ENCODE measurements around the gene FOXRED1.

Gene FOXRED1

DNA sequence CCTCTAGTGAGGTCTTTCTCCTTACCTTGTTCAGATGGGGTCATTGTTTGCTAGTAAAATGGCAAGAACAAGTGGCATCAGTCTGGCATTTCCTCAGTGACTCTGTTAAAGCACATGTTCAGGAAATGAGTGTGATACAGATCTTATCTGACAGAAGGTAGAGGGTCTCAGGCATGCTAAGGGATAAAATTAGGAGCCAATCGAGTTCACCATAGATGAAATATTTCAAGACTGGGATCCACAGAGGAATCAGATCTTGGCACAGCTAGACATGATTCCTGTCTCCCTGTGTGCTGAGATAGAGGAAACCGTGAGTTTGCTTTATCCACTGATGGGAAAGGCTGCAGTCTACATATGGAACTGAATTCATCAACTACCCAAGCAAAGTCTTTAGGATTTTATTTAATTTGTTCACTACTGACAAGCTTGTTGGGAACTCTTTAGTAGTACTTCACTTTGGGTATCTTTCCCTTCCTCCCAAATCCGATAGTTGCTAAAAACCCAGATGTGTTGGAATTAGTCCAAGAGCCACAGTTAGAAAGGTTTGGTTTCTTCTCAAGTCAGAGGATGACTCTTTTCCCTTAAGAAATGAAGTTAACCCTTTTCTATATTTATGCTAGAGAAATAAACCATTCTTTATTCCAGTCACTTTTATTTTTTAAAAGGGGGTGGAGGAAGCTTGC is 39.0 kb upstream of the FOXRED1 start:
- H3K4me1 Mint-ChIP-seq, result peaks cover 20% of the 10 kb centered on the region
- H3K27me3 Mint-ChIP-seq (ENCODE audit: low read depth), result no peaks in the 10 kb centered on the region
- peaks cover 2% of the 10 kb centered on the region for H3K9me3 Mint-ChIP-seq
- no peak for TF ChIP-seq CTCF (IDR thresholded peaks at IDR 0.05; ENCODE audit: unreplicated experiment in 3 of 3)
- no peak overlapping the region for H3K4me3 Mint-ChIP-seq
- peaks cover 6% of the 10 kb centered on the region for H3K36me3 Mint-ChIP-seq (ENCODE audit: low read depth)
- no peak overlapping the region for H3K27ac Mint-ChIP-seq

GRCh38 chr11:126231725-126232459 is 37.1 kb upstream of the FOXRED1 start:
- Mint-ChIP-seq H3K9me3 (peaks cover 2% of the 10 kb centered on the region), H3K27me3 (ENCODE audit: low read depth) (no peaks in the 10 kb centered on the region), H3K4me1 (peaks cover 20% of the 10 kb centered on the region), H3K36me3 (ENCODE audit: low read depth) (peaks cover 19% of the 10 kb centered on the region), H3K27ac (peak overlapping the region in 2 of 3 experiments; percentile 4 to 31), H3K4me3 (no peak overlapping the region)
- no peak for TF ChIP-seq CTCF (IDR thresholded peaks at IDR 0.05; ENCODE audit: unreplicated experiment in 3 of 3)

- H3K9me3 Mint-ChIP-seq, result peaks cover 2% of the 10 kb centered on the region
- H3K27me3 Mint-ChIP-seq (ENCODE audit: low read depth), result no peaks in the 10 kb centered on the region
- TF ChIP-seq CTCF (IDR thresholded peaks at IDR 0.05; ENCODE audit: unreplicated experiment in 3 of 3), result no peak
- no peak overlapping the region for H3K27ac Mint-ChIP-seq
- peaks cover 20% of the 10 kb centered on the region for H3K4me1 Mint-ChIP-seq
- H3K4me3 Mint-ChIP-seq, result no peak overlapping the region
- H3K36me3 Mint-ChIP-seq (ENCODE audit: low read depth), result peaks cover 20% of the 10 kb centered on the region
Measured at GRCh38 chr11:126232683-126233082, 36.3 kb upstream of the FOXRED1 start.

- Mint-ChIP-seq H3K4me3 (no peak overlapping the region), H3K4me1 (peaks cover 20% of the 10 kb centered on the region), H3K36me3 (ENCODE audit: low read depth) (peaks cover 26% of the 10 kb centered on the region), H3K9me3 (peaks cover 2% of the 10 kb centered on the region), H3K27me3 (ENCODE audit: low read depth) (no peaks in the 10 kb centered on the region), H3K27ac (no peak overlapping the region)
- no peak for TF ChIP-seq CTCF (IDR thresholded peaks at IDR 0.05; ENCODE audit: unreplicated experiment in 3 of 3)
Measured at GRCh38 chr11:126233391-126233790, 35.6 kb upstream of the FOXRED1 start.

DNA sequence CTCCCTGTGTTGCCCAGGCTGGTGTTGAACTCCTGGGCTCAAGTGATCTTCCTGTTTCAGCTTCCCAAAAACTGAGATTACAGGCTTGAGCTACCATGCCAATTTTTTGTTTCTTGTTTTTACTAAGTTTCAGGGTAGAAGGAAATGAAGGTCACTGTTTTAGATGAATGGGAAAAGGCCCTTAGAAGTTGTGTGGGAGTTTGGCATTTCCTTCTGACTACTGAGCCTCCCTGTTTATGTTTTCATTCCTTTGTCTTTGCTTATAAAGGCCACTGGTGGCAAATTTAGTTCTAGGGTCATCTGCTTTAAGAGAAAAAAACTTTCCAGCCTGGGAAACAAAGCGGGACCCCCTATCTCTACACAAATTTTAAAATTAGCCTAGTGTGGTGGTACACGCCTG is 22.3 kb upstream of the FOXRED1 start:
- no peak overlapping the region for H3K4me3 Mint-ChIP-seq
- no peak for TF ChIP-seq CTCF (IDR thresholded peaks at IDR 0.05; ENCODE audit: unreplicated experiment in 3 of 3)
- H3K27me3 Mint-ChIP-seq (ENCODE audit: low read depth), result no peaks in the 10 kb centered on the region
- H3K9me3 Mint-ChIP-seq, result no peaks in the 10 kb centered on the region
- peaks cover 49% of the 10 kb centered on the region for H3K36me3 Mint-ChIP-seq (ENCODE audit: low read depth)
- H3K27ac Mint-ChIP-seq, result no peak overlapping the region
- H3K4me1 Mint-ChIP-seq, result no peaks in the 10 kb centered on the region
